SIG-M5 (cell line): Measurements from ENCODE around the gene TBX5.

Experiments
- DNase-seq: peaks from one replicate; lab custom pipeline; 2025; lab: John Stamatoyannopoulos, UW

TBX5 gene

GRCh38 chr12:114405519-114406271, at the start of gene TBX5:
Gene TBX5, minus strand, starts transcription at chr12:114406144. Its CDS starts 2,246 bp downstream, at chr12:114403898.
- DNase-seq: no peak

GRCh38 chr12:114451657-114452056, 45.7 kb upstream of the TBX5 start:
- DNase-seq: no peak

- no peak for DNase-seq
Measured at GRCh38 chr12:114450515-114451300, 44.8 kb upstream of the TBX5 start.

GRCh38 chr12:114450019-114450418, 44.1 kb upstream of the TBX5 start:
- DNase-seq: no peak

DNA sequence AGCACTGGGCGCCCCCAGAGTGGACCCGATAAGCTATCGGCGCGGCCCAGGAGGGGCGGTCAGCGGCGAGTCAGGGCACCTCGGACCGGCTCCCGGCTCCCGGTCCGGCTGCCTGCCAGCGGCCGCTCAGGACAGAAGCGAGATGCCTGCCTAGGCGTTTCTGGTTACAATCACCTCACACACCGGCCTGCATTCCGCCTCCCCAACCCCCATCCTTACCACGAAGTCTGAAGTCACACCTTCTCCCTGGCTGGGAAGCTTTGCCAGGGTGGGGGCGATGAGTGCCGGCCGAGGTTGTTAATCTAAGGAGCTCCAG, 42.6 kb upstream of the TBX5 start:
- DNase-seq: no peak

DNA sequence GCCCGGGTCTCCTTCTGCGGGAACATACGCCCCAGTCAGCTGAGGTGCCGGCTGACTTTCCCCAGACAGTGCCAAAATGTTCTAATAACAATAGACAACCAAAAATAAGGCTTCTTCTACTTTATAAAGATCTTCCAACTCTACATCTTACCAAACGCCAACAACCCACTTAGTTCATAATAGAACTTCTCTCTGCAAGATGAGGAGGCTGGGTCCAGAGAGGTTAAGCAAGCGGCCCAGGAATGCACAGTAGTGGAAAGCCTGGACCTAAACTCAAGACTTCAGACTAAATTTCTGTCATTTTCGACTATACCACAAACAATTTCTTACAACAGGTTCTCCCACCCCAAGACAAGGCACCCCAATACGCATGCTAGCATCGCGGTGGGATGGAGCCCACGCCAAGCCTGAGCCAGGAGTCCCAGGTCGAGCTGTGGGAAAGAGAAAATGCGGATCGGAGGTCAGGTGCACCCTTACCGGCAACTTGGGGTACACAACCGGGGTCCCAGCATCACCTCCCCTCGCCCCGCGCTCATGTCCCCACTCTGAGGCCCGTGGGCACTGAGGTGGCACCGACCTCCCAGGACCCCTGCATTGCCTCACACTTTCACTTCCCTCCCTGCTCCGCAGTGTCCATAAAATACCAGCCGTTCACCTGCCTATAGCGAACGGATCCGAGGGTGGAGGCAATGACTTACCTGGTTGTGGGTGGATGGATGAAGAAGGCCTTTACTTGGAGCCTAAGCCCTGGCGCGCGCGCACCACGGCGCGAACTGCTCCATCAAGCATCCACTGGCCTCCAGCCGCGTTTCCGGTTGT, 42.1 kb upstream of the TBX5 start:
- DNase-seq: no peak

DNA sequence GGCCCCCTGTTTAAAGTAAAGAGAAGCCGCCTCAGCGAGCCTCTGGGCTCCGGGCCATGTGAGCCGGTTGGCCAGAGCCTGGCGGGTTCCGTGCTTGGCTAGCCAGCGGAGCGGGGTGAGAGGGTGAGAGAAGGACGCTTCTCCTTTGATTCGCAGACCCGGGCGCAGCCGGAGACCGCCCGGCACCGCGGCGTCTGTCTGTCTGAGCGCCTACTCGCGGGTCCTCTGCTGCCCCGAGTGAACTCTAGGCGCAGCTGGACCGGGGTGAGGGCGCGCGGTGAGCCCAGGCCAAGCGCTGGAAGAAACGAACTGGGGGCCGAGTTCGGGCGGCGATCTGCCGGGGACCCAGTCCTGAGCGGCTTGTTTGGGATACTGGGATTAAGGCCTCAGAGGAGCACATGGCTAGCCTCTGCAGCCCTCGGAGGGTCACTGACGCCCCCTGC, 41.4 kb upstream of the TBX5 start:
- no peak for DNase-seq

- no peak for DNase-seq
Measured at GRCh38 chr12:114445401-114446323, 39.7 kb upstream of the TBX5 start.

- DNase-seq: no peak
Measured at GRCh38 chr12:114444422-114445279, 38.7 kb upstream of the TBX5 start.

GRCh38 chr12:114443607-114444421, 37.9 kb upstream of the TBX5 start:
- DNase-seq: no peak

DNA sequence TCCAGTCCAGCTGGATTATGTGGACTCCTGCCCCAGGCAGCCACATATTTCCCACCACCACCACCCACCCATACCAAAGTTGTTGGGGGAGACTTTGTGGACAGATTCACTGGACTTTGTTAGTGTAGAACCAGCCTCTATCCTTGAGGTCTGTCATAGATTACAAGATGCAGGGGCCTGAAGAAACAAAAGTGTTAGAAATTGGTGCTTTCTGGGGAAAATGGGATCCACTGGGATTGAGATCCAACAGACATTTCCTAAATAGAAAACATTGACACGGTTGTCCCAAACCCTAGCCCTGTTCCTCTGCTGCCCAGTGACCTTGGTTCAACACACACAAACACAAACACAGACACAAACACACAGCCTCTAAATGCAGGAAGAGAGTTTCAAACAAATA, 36.6 kb upstream of the TBX5 start:
- no peak for DNase-seq

DNA sequence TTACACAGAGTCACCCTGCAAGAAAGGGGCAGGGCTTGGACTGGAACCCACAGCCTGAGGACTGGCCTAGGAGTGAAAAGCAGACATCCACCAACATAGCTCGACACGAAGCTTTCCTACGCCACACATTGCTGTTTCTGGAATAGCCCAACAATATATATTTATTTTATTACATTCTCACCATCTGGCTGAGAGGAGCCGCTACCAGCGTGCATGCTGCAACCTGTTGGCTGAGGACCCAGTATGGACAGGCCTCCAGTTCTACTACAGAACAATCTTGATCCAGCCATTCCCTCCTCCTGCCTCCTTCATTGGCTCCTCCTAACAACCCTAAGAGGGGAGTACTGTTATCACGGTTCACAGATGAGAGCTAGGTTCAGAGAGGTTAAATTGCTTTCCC, 35.6 kb upstream of the TBX5 start:
- no peak for DNase-seq

GRCh38 chr12:114441039-114441383, 35.1 kb upstream of the TBX5 start:
- DNase-seq: no peak

- no peak for DNase-seq
Measured at GRCh38 chr12:114440270-114441038, 34.5 kb upstream of the TBX5 start.

GRCh38 chr12:114439817-114440216, 33.9 kb upstream of the TBX5 start:
- DNase-seq: no peak

DNA sequence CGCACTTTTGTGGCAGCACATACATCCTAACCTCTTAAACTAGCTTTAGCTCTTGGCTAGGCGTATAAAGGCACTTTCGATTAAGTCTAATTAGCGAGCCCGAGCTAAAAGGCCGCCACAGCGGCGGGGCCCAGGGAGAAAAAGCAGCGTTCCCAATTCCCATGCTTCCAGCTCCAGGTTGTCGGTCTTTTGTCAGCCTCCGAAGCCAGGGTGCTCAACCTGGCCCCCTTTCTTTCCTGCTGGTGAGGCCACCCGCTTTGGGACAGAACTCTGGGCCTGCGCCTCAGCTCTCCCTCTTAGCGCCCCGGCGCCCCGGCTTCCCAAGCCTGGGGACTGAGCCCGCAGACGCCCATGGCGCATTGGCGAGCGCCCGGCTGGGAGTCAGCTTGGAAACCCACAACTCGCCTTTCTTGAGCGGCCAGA, 33.3 kb upstream of the TBX5 start:
- no peak for DNase-seq

DNA sequence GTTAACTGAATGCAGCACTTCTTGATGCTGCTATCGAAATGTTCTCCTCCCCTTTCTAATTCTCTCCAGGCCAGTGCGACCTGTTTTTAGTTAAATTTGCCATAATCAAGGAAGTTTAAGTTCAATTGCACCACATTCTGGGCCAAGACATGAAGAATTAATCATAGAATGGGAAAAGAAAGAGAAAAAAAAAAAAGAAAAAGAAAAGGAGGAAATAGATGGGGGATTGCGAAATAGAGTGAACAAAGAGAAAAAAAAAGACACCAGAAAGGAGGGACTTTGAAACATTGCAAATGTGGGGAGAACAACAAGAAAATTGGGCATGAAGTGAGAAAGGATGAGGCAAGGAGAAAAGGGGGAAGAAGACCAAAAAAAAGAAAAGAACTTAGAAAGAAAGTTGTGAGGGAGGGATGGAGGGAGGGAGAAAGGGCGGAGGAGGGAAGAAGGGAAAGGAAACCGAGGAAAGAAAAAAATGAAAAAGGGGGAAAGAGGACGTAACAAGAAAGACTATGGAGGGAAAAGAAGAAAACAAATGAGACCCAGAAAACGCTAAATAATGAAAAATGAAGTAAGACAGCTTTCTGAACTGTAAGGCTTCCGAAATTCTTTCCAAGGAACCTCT, 32.8 kb upstream of the TBX5 start:
- no peak for DNase-seq

GRCh38 chr12:114434341-114434740, 28.4 kb upstream of the TBX5 start:
- DNase-seq: no peak

DNA sequence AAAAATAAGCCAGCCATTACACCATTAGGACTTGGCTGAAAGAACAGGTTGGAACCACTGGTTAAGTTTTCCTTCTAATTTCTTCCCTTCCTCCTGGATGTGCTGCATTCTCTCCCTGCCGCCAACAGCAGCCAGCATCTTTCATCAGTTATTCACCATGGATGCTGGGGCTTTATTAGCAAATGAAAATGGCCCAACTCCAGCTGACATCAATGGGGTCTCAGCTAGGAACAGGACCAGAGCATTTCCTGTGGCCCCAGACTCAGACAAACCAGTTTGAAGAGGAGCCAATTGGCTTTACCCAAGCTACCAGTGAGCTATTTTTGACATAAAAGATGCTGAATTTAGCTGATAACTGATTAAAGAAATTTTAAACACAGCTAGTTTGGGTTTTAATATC, 26.0 kb upstream of the TBX5 start:
- DNase-seq: no peak
